ENCODE results near the gene ANKLE2. TPM values are rescaled to one million over a fixed set of nuclear protein-coding genes. Genes with fewer than 3 reads are reported as not detected.
A peak's percentile ranks its signal among the peaks of the same experiment; 100 is the strongest.
"Not testable (repeated sequence)": the region's sequence is repeated elsewhere in the genome, so short reads cannot be mapped to it uniquely, and the experiment has no call there.

ANKLE2 gene
- total and polyA plus RNA-seq, 10 of the 15 experiments (the other 5 are each of a cell fraction or from before 2014, with no cell fraction given): 4.3 to 89.4 (median 53.0) TPM

- RAD21 ChIA-PET (ENCODE audit: unreplicated experiment): not testable (repeated sequence)
- CTCF ChIA-PET: interaction anchor here (1.6 kb wide), 1 partner anchor 24 kb away, joined by 4 read pairs; no protein-coding TSS in a partner anchor
Measured at GRCh38 chr12:132753670-132754069, 8.0 kb downstream of the ANKLE2 start.

GRCh38 chr12:132748319-132748718, 13.3 kb downstream of the ANKLE2 start:
- Histone ChIP-seq H3K27ac (ENCODE audit: control insufficient read depth, insufficient read depth) (no peak overlapping the region), H3K27me3 (replicated peaks in 1 of 2; ENCODE audit: control insufficient read depth in 2 of 2, insufficient read depth in 2 of 2, low read length in 1 of 2) (no peaks in the 10 kb centered on the region), H3K4me2 (ENCODE audit: control insufficient read depth, insufficient read depth) (no peak overlapping the region), H2AFZ (ENCODE audit: control insufficient read depth, low read depth, low read length) (no peak overlapping the region), H3K9ac (ENCODE audit: control insufficient read depth, insufficient read depth, low read length) (no peak overlapping the region), H3K4me1 (ENCODE audit: control insufficient read depth, insufficient read depth, low read length) (no peaks in the 10 kb centered on the region), H3K79me2 (ENCODE audit: control insufficient read depth, insufficient read depth, low read length) (peaks cover 4% of the 10 kb centered on the region), H3K9me3 (replicated peaks; ENCODE audit: control insufficient read depth, insufficient read depth, low read length) (no peaks in the 10 kb centered on the region), H3K36me3 (ENCODE audit: control insufficient read depth in 2 of 2, insufficient read depth in 2 of 2, low read length in 1 of 2) (peaks cover 38 to 54% of the 10 kb centered on the region in 2 experiments), H4K20me1 (ENCODE audit: control insufficient read depth, insufficient read depth) (0 out of 2 replicates have a peak, but pooled peaks cover 4% of the 10 kb centered on the region), H3K4me3 (no peak overlapping the region)
- in situ Hi-C loops (cut with MboI): no loop called here
- FAIRE-seq (no peak), ATAC-seq (no peak), DNase-seq (ENCODE audit: low read depth, low spot score) (no peak)
- ChIA-PET RAD21 (ENCODE audit: unreplicated experiment) (no interaction called here), SMC1A (ENCODE audit: uncharacterized antibody, unreplicated experiment) (no interaction called here), CTCF (no interaction called here), POLR2A (no interaction called here)
- TF ChIP-seq POLR2A (IDR thresholded peaks at IDR 0.05; ENCODE audit: low read depth, low read length) (0 out of 2 replicates have a peak, but pooled peaks have one; percentile 4), GABPA (IDR thresholded peaks at IDR 0.05; ENCODE audit: low read depth) (no peak)
- 87% methylated on average over 10 of the region's 10 CpGs for WGBS (ENCODE audit: insufficient coverage, insufficient replicate concordance, low lambda C conversion rate, missing lambda C conversion rate)
- intact Hi-C loops (cut with micrococcal nuclease; ENCODE audit: unreplicated experiment): no loop called here
- BruUV-seq (replicated peaks): no TSS peak

More at GRCh38 chr12:132753670-132754069, 8.0 kb downstream of the ANKLE2 start:
- WGBS (ENCODE audit: insufficient coverage, insufficient replicate concordance, low lambda C conversion rate, missing lambda C conversion rate): 75% methylated on average over 7 of the region's 7 CpGs
- in situ Hi-C loops (cut with MboI); H3K4me3 ChIP-seq; H2AFZ ChIP-seq (ENCODE audit: control insufficient read depth, low read depth, low read length); BruUV-seq (replicated peaks); intact Hi-C loops (cut with micrococcal nuclease; ENCODE audit: unreplicated experiment); SMC1A ChIA-PET (ENCODE audit: uncharacterized antibody, unreplicated experiment); H3K27me3 ChIP-seq (replicated peaks in 1 of 2; ENCODE audit: control insufficient read depth in 2 of 2, insufficient read depth in 2 of 2, low read length in 1 of 2); H3K9ac ChIP-seq (ENCODE audit: control insufficient read depth, insufficient read depth, low read length); H3K27ac ChIP-seq (ENCODE audit: control insufficient read depth, insufficient read depth); H3K4me2 ChIP-seq (ENCODE audit: control insufficient read depth, insufficient read depth); H4K20me1 ChIP-seq (ENCODE audit: control insufficient read depth, insufficient read depth); FAIRE-seq; H3K9me3 ChIP-seq (replicated peaks; ENCODE audit: control insufficient read depth, insufficient read depth, low read length); H3K4me1 ChIP-seq (ENCODE audit: control insufficient read depth, insufficient read depth, low read length); POLR2A ChIA-PET; DNase-seq (ENCODE audit: low read depth, low spot score): not testable (repeated sequence)
- ATAC-seq: peak; percentile 58
- TF ChIP-seq ZBTB33 (IDR thresholded peaks at IDR 0.05): 0 out of 2 replicates have a peak, but pooled peaks have one; percentile 17
- Histone ChIP-seq H3K36me3 (ENCODE audit: control insufficient read depth in 2 of 2, insufficient read depth in 2 of 2, low read length in 1 of 2) (peaks cover 9 to 33% of the 10 kb centered on the region in 2 experiments), H3K79me2 (ENCODE audit: control insufficient read depth, insufficient read depth, low read length) (peaks cover 30% of the 10 kb centered on the region)
